ENCODE results near the gene ATP8B4.

GRCh38 chr15:50168379-50168778 is 49.3 kb upstream of the ATP8B4 start:
- no peak for TF ChIP-seq CTCF (IDR thresholded peaks at IDR 0.05)
- no peak for TF ChIP-seq EP300 (IDR thresholded peaks at IDR 0.05)
- TF ChIP-seq POLR2A (IDR thresholded peaks at IDR 0.05), result no peak

Data from tibial nerve (tissue), 4 donors.